GOT3 (cell line): Measurements from ENCODE around the gene HPRT1.

ENCODE experiments used
- DNase-seq: peaks from one replicate; lab custom pipeline; 2025; ENCODE audit warnings: mixed read lengths; lab: John Stamatoyannopoulos, UW

Gene HPRT1

DNA sequence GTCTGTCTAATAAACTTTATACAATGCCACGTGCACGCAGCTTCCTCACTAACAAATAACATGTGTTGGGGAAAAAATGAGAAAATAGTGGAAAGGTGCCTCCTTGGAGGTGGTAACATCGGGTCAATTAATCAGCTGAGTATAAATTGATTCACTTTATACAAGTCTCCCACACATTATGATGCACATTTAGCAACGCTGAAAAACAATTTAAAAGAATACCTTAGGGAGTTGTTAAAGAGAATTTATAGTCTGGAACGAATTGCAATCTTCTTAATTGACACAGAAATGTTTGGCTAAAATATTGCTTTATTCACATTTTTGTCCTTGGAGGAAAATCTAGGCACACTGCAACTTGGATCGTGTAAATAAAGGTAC lies 84.2 kb downstream of the HPRT1 start:
- DNase-seq, result no peak

DNA sequence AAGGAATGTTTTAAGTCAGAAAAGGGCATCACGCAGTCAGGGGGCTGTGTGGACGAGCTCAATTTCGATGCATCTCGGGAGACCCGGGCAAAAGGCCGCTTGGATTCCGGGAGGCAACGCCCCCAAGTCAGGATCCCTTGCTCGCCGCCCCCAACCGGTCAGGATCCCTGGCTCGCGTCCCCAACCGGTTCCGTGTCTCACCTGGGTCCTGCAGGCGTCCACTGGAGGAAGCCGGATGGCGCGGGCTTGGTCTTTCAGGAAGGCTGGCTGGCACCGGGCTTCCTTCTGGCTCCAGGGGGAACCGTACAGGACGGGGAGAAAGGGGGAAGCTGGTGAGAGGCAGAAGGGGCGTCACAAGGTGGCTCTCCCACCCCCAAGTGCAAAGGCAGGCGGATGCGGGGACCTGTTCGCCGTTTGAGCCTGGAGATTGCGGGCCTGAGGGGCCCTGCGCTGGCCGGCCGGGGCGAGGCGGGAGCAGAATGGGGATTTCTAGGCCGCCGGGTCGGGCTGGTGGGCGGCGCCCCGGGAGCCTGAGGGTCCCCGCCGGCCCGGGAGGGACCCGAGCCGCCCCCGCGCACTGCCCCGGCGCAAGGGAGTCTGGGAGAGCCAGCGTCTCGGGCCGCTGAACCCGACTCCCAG lies 84.7 kb downstream of the HPRT1 start:
- DNase-seq, result no peak

DNA sequence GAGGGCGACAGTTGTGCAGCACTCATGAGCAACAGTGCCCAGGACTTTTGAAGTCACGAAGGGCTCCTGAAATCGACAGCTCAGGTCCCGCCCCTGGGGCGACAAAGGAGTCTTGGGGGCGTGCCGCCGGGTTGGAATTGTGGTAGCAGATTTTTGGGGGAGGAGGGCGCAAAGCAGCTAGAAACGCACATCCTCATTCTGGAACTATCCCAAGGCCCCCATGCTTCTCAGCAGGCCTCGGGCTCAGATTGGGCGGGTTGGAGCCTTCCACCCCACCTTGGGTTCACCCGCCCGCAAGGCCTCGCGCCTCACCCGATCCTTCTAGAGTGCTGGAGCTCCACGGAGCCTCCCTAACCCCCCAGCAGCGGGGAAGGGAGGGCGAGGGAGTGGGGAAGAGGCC lies 85.5 kb downstream of the HPRT1 start:
- no peak for DNase-seq

DNA sequence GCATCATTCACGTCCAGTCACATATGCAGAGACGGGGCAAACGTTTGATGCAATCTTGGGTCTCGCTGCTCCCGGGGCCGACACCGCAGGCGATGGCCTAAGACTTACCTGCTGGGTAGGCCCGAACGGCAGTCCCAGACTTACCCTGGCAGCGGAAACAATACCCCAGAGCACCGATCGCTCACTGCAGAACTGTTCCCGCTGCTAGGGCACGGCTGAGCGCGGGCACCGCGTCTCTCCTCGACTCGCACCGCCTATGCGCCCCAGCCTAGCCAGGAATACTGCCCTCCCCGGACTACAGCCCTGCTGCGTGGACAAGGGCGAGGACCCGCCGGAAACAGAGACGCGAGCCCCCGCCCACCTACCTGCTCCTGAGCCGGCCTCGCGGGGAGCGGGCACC lies 86.2 kb downstream of the HPRT1 start:
- DNase-seq, result no peak

DNA sequence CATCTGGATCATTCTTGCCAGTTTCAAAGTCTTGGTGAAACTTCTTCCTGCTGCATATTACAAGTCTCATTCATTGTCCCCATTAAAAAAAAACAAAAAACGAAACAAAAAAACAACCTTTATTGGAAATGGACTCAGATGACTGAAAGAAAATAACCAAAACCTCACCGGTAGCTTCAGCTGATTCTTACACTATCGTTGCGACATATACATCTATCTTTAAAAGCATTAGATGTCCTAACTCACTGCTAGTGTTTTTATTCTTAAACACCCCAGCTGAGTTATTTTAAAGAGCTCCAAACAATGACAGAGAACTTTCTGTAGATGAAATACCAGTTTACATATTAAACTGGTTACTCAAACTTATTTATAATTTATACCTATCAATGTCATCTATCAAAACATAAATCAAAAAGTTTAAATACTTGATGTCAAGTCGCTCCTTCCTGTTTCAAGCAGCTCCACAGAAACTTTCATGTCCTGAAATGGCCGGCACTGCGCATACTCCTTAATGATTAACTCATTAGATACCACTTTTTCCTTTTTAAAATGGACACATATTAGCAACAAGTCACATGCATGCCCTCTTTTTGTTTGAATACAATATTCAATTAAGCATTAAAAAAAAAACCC lies 87.2 kb downstream of the HPRT1 start:
- no peak for DNase-seq

DNA sequence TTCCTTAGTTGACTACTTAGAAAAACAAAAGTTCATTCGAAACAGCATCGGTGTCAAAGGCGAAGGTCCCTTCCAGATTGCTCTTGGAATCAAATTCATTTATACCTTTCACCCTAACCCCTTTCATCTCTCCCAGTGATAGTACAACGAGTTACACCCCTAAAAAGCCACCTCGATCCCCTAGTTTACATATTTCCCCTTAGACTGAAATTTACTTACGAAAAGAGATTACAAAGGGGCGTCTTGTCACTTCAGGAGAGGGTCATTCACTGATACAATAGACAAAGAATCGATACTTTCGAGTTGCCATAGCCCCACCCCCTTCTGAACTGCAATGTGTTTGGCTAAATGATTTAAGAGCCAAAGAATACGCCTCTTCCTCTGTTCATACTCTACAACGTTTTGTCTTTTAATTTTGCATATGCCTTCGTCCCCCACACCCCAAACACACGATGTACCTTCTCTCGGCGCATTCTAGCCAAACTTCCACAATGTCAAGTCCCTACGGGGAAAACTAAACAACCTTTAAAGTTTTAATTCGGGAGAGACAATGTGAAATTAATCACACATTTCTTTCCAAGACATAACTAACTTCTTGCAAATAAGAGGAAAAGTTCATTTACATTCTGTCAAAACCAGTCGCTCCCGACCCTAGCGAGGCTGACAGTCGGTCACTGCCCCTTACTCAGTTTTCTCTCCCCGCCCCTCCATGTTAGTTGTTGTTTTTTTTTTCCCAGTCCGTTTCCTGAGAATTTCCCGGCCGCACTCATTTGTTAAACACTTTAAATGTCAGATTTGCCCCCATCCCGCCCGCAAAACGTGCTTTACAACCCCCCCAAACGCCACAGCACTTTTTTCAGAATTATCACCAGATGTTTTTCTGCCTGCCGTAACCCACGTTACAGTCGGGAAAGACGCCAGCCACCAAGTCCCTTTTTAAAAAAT lies 88.6 kb downstream of the HPRT1 start:
- no peak for DNase-seq
